B cell (primary cell): ENCODE data around the gene KMT2C. TPM values are rescaled to one million over a fixed set of nuclear protein-coding genes. Genes with fewer than 3 reads are reported as not detected.

Experiments used
- ATAC-seq: fragments of 200-7000 bp; cut with Tn5 transposase; one replicate; pipeline ENCODE4 v1.10.0; 2021; ENCODE audit warnings: low read depth, mild to moderate bottlenecking, moderate number of reproducible peaks, moderate library complexity
- CTCF ChIA-PET: fragments of 350-600 bp; sonication (Branson Sonifier 250); formaldehyde crosslinking; loops from one replicate; lab custom pipeline; 2021; ENCODE audit warnings: antibody characterized with exemption, inconsistent platforms; lab: Charles Lee
- POLR2A ChIA-PET: fragments of 350-600 bp; sonication (Branson Sonifier 250); formaldehyde crosslinking; loops from one replicate; lab custom pipeline; 2021; ENCODE audit warnings: antibody characterized with exemption; lab: Charles Lee
- DNase-seq: peaks from one replicate; pipeline ENCODE4 v3.0.0; 2013
- H2AFZ ChIP-seq: 2 replicates; pipeline ENCODE4 v1.6.1; 2012; ENCODE audit warnings: mild to moderate bottlenecking, low read depth, low read length; ENCODE audit not compliant: insufficient read depth, poor library complexity, severe bottlenecking
- H3K27ac ChIP-seq, 2 donors: 1 replicate in 1 of 2; 2 replicates in 1 of 2; pipeline ENCODE4 v1.5.1; 2012 to 2013; ENCODE audit warnings: low read length in 2 of 2, mild to moderate bottlenecking in 2 of 2, moderate library complexity in 1 of 2
- H3K27me3 ChIP-seq, 4 experiments: fragments of 200-600 bp in 1 of 4; sonication (generic) in 1 of 4; replicated peaks in 1 of 4; 1 replicate in 2 of 4; 2 replicates in 2 of 4; pipeline versions ENCODE4 v1.6.1 to v1.7.0; 2013 to 2016; ENCODE audit warnings: low read length in 3 of 4, mild to moderate bottlenecking in 2 of 4, mixed read lengths in 1 of 4, moderate library complexity in 1 of 4; ENCODE audit not compliant: insufficient read depth in 4 of 4, control insufficient read depth in 3 of 4; ENCODE audit errors: control extremely low read depth in 1 of 4
- H3K36me3 ChIP-seq, 2 experiments: replicated peaks in 1 of 2; 1 replicate in 1 of 2; 2 replicates in 1 of 2; pipeline versions ENCODE4 v1.6.1 to v1.7.1; 2013; ENCODE audit warnings: low read length in 1 of 2; ENCODE audit not compliant: insufficient read depth in 2 of 2, control insufficient read depth in 1 of 2; ENCODE audit errors: control extremely low read depth in 1 of 2, extremely low read depth in 1 of 2
- H3K4me1 ChIP-seq, 2 donors: fragments of 200-600 bp in 1 of 2; sonication (generic) in 1 of 2; 1 replicate in 1 of 2; 2 replicates in 1 of 2; pipeline versions ENCODE4 v1.5.1 to v1.6.1; 2013 to 2017; ENCODE audit warnings: low read length in 2 of 2; ENCODE audit not compliant: control insufficient read depth in 2 of 2, insufficient read depth in 2 of 2
- H3K4me2 ChIP-seq: replicated peaks from 2 replicates; pipeline ENCODE3; 2012; ENCODE audit warnings: mild to moderate bottlenecking, low read depth, low read length; ENCODE audit not compliant: poor library complexity, severe bottlenecking
- H3K4me3 ChIP-seq, 5 experiments: fragments of 200-600 bp in 1 of 5; sonication (generic) in 1 of 5; 1 replicate in 3 of 5; 2 replicates in 2 of 5; pipeline versions ENCODE4 v1.5.1 to v1.7.0; 2011 to 2016; ENCODE audit warnings: low read length in 4 of 5, mild to moderate bottlenecking in 4 of 5, low read depth in 2 of 5, control low read depth in 1 of 5, moderate library complexity in 1 of 5; ENCODE audit not compliant: insufficient read depth in 1 of 5; ENCODE audit errors: control extremely low read depth in 1 of 5, extremely low read depth in 1 of 5
- H3K79me2 ChIP-seq: fragments of 200-600 bp; sonication (generic); one replicate; pipeline ENCODE4 v1.6.0; 2016; ENCODE audit warnings: low read length; ENCODE audit not compliant: control insufficient read depth, insufficient read depth
- H3K9ac ChIP-seq: fragments of 200-600 bp; sonication (generic); 2 replicates; pipeline ENCODE4 v1.6.1; 2017; ENCODE audit warnings: mild to moderate bottlenecking, low read length, moderate library complexity
- H3K9me3 ChIP-seq, 3 donors: one replicate each; pipeline versions ENCODE4 v1.6.1 to v1.7.1; 2013; ENCODE audit warnings: low read length in 2 of 3; ENCODE audit not compliant: control insufficient read depth in 2 of 3, insufficient read depth in 1 of 3; ENCODE audit errors: control extremely low read depth in 1 of 3
- H4K20me1 ChIP-seq: 2 replicates; pipeline ENCODE4 v1.6.0; 2012; ENCODE audit warnings: mild to moderate bottlenecking, low read length; ENCODE audit not compliant: insufficient read depth, control insufficient read depth, poor library complexity, severe bottlenecking
- H3K27ac Mint-ChIP-seq: one replicate; pipeline ENCODE4 v1.8.0; 2021; ENCODE audit warnings: mixed read lengths
- H3K27me3 Mint-ChIP-seq: one replicate; pipeline ENCODE4 v1.8.0; 2021; ENCODE audit warnings: mixed read lengths
- H3K4me1 Mint-ChIP-seq: one replicate; pipeline ENCODE4 v1.8.0; 2021; ENCODE audit warnings: mixed read lengths
- H3K4me3 Mint-ChIP-seq: one replicate; pipeline ENCODE4 v1.8.0; 2021; ENCODE audit warnings: mixed read lengths
- H3K9me3 Mint-ChIP-seq: one replicate; pipeline ENCODE4 v1.8.0; 2022; ENCODE audit warnings: mixed read lengths; ENCODE audit not compliant: insufficient read depth
- EZH2 ChIP-seq: IDR thresholded peaks from 2 replicates; pipeline ENCODE4 v1.6.1; 2012; ENCODE audit warnings: borderline replicate concordance, low read depth, mild to moderate bottlenecking, moderate library complexity, low read length; ENCODE audit not compliant: insufficient read depth, poor library complexity, severe bottlenecking
- WGBS: methylation state at CpG from one replicate; pipeline ENCODE4 v1.1.5; 2013; ENCODE audit warnings: missing lambda C conversion rate; ENCODE audit not compliant: insufficient coverage; 5-methylcytosine and 5-hydroxymethylcytosine counted together
- intact Hi-C: fragments of 100-400 bp; cut with micrococcal nuclease; formaldehyde crosslinking; loops from one replicate; pipeline ENCODE4 v1.10.0; 2022
- polyA plus RNA-seq: library from polyadenylated mRNA; depleted of rRNA; stranded (reverse); fragments of >200 nt; gene quantifications from 2 replicates; pipeline ENCODE4 v1.2.3, GENCODE V29; 2012
- total RNA-seq, 2 donors: library from RNA; stranded (reverse); fragments of 120-200 nt in 1 of 2; gene quantifications; 1 replicate in 1 of 2; 2 replicates in 1 of 2; pipeline versions ENCODE4 v1.2.3 to v1.2.4, GENCODE V29; 2013 to 2022
- TF ChIP-seq, protein P1 (sequence below): fragments of 200-600 bp; IDR thresholded peaks from one replicate; pipeline ENCODE4 v1.8.0; 2022; ENCODE audit warnings: antibody characterized with exemption, mild to moderate bottlenecking

KMT2C gene
- total and polyA plus RNA-seq, 2 donors (not counting 1 experiment from before 2014, with no cell fraction given) = 14.9 to 171 TPM

DNA sequence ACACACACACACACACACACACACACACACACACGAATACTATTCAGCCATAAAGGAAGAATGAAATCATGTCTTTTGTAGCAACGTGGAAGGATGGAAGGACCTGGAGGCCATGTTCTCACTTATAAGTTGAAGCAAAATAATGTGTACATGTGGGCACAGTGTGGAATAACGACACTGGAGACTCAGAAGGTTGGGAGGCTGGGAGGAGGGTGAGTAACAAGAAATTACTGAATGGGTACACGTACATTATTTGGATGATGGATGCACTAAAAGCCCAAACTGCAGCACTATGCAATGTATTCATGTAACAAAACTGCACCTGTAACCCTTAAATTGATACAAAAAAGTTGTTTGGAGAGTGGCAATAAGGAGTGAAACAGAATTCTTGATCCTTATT is 32.1 kb downstream of the KMT2C start:
- Mint-ChIP-seq H3K27me3 (no peaks in the 10 kb centered on the region), H3K9me3 (peaks cover 11% of the 10 kb centered on the region), H3K4me1 (peaks cover 10% of the 10 kb centered on the region), H3K27ac (no peak overlapping the region), H3K4me3 (no peak overlapping the region)
- Histone ChIP-seq H3K27ac (no peak overlapping the region), H3K79me2 (peaks cover 95% of the 10 kb centered on the region), H4K20me1 (peaks cover 48% of the 10 kb centered on the region), H3K9me3 (peaks cover 0 to 20% (median 3%) of the 10 kb centered on the region in 3 donors), H3K27me3 (no peaks in the 10 kb centered on the region), H3K4me2 (no peak overlapping the region), H3K36me3 (no peaks in the 10 kb centered on the region), H3K9ac (no peak overlapping the region), H3K4me3 (no peak overlapping the region), H3K4me1 (no peaks in the 10 kb centered on the region), H2AFZ (no peak overlapping the region)
- 45% methylated on average over 3 of the region's 4 CpGs for WGBS
- intact Hi-C loops = no loop called here
- no peak for DNase-seq
- CTCF ChIA-PET = no interaction called here
- POLR2A ChIA-PET = no interaction called here
- no peak for ATAC-seq
- no peak for TF ChIP-seq EZH2
- TF ChIP-seq, protein P1, sequence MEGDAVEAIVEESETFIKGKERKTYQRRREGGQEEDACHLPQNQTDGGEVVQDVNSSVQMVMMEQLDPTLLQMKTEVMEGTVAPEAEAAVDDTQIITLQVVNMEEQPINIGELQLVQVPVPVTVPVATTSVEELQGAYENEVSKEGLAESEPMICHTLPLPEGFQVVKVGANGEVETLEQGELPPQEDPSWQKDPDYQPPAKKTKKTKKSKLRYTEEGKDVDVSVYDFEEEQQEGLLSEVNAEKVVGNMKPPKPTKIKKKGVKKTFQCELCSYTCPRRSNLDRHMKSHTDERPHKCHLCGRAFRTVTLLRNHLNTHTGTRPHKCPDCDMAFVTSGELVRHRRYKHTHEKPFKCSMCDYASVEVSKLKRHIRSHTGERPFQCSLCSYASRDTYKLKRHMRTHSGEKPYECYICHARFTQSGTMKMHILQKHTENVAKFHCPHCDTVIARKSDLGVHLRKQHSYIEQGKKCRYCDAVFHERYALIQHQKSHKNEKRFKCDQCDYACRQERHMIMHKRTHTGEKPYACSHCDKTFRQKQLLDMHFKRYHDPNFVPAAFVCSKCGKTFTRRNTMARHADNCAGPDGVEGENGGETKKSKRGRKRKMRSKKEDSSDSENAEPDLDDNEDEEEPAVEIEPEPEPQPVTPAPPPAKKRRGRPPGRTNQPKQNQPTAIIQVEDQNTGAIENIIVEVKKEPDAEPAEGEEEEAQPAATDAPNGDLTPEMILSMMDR = no peak

DNA sequence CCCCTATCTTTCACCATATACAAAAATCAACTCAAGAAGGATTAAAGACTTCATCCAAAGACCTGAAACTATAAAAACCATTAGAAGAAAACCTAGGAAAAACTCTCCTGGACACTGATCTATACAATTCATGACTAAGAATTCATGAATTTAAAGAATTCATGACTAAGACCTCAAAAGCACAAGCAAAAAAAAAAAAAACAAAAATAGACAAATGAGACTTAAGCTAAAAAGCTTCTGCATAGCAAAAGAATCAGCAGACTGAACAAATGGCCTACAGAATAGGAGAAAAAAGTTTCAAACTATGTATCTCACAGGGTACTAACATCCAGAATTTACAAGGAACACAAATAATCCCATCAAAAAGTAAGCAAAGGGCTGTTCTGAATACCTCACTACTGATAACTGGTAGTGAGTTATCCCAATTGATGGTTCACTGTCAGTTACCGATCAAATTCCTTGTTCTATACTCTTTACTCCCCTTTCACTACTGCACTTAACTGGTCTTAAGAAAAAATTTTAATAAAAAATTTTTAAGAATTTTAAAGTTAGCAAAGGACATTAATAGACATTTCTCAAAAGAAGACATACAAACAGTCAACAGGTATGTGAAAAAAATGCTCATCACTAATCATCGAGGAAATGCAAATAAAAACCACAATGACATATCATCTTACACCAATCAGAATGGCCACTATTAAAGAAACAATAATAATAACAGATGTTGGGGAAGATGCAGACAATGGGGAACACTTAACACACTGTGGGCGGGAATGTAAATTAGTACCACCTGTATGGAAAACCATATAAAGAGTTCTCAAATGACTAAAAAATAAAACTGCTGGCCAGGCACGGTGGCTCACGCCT is 33.2 kb downstream of the KMT2C start:
- no peak overlapping the region for H3K4me3 ChIP-seq
- peaks cover 0 to 20% (median 3%) of the 10 kb centered on the region in 3 donors for H3K9me3 ChIP-seq
- H3K27me3 Mint-ChIP-seq = no peaks in the 10 kb centered on the region
- intact Hi-C loops = no loop called here
- no peak for DNase-seq
- TF ChIP-seq, protein P1 = no peak
- TF ChIP-seq EZH2 = no peak
- H3K27me3 ChIP-seq = no peaks in the 10 kb centered on the region
- WGBS = 52% methylated on average over 5 of the region's 5 CpGs
- no peak overlapping the region for H3K9ac ChIP-seq
- peaks cover 21% of the 10 kb centered on the region for H3K4me1 Mint-ChIP-seq
- H3K9me3 Mint-ChIP-seq = peaks cover 11% of the 10 kb centered on the region
- peaks cover 52% of the 10 kb centered on the region for H4K20me1 ChIP-seq
- H3K36me3 ChIP-seq = no peaks in the 10 kb centered on the region
- no peak overlapping the region for H2AFZ ChIP-seq
- ChIA-PET CTCF (no interaction called here), POLR2A (no interaction called here)
- H3K4me1 ChIP-seq = no peaks in the 10 kb centered on the region
- H3K27ac Mint-ChIP-seq = no peak overlapping the region
- no peak overlapping the region for H3K27ac ChIP-seq
- H3K79me2 ChIP-seq = peaks cover 95% of the 10 kb centered on the region
- H3K4me3 Mint-ChIP-seq = no peak overlapping the region
- H3K4me2 ChIP-seq = no peak overlapping the region
- no peak for ATAC-seq
